Measurements from ENCODE around the gene ZNF322. TPM values are rescaled to one million over a fixed set of nuclear protein-coding genes. Genes with fewer than 3 reads are reported as not detected.
"Not testable (repeated sequence)": the region's sequence is repeated elsewhere in the genome, so short reads cannot be mapped to it uniquely, and the experiment has no call there.

ZNF322 gene
- total and polyA plus RNA-seq, 11 donors, result 4.0 to 17.2 (median 11.7) TPM

GRCh38 chr6:26670558-26670957 is 11.0 kb upstream of the ZNF322 start:
- H3K27ac ChIP-seq; H3K9me3 ChIP-seq; ATAC-seq; H3K4me1 ChIP-seq; intact Hi-C loops (cut with DNase I); DNase-seq; H3K36me3 ChIP-seq; H3K4me3 ChIP-seq: not testable (repeated sequence)
- peaks cover 0 to 14% (median 12%) of the 10 kb centered on the region in 9 donors for H3K27me3 ChIP-seq
- 76 to 92% (median 82%) methylated on average over 6 to 7 of the region's 7 CpGs for WGBS, 4 donors

GRCh38 chr6:26670003-26670402 is 10.5 kb upstream of the ZNF322 start:
- H3K27me3 ChIP-seq, result peaks cover 0 to 19% (median 12%) of the 10 kb centered on the region in 9 donors
- H3K4me1 ChIP-seq; intact Hi-C loops (cut with DNase I); H3K4me3 ChIP-seq; H3K36me3 ChIP-seq; H3K27ac ChIP-seq; H3K9me3 ChIP-seq; DNase-seq; ATAC-seq: not testable (repeated sequence)
- WGBS, 4 donors, result 84 to 90% (median 87%) methylated on average over 6 of the region's 6 CpGs

GRCh38 chr6:26660000-26660361 is 435 bp upstream of the ZNF322 start:
- H3K36me3 ChIP-seq, result peaks cover 0 to 31% (median 16%) of the 10 kb centered on the region in 9 donors
- WGBS, 4 donors, result 0 to 1% (median 0%) methylated on average over 5 of the region's 5 CpGs
- H3K9me3 ChIP-seq, result no peaks in the 10 kb centered on the region
- H3K4me1 ChIP-seq, result peaks cover 7 to 40% (median 19%) of the 10 kb centered on the region in 12 donors
- intact Hi-C loops (cut with DNase I), result no loop called here
- ATAC-seq, result peak in 1 of 4 donors; percentile 20
- H3K4me3 ChIP-seq, result peak overlapping the region; percentile 48 to 96 (median 73)
- H3K27ac ChIP-seq, result peak overlapping the region; percentile 70 to 89 (median 80)
- DNase-seq, result no peak
- peaks cover 0 to 28% (median 0%) of the 10 kb centered on the region in 9 donors for H3K27me3 ChIP-seq
- TF ChIP-seq POLR2A (IDR thresholded peaks at IDR 0.05), result no peak
- TF ChIP-seq CTCF (IDR thresholded peaks at IDR 0.05), result peak in 2 of 12 donors; percentile 5 to 19

DNA sequence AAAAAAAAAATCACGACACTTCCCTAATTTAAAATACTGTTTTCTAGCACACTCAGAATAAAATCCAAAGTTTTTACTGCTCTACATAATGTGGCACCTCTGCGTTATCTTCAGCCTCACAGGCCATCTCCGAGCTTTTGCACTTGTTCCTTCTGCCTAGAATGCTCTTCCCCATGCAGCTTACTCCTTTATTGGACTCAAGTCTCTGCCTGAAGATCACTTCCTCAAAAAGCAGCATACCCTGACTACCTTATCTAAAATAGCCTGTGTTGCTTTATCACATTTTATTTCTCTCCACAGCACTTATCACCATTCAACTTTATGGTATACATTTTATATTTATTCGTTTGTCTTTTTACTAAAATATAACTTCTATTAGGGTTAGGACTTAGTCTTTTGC is 2.3 kb downstream of the ZNF322 start:
- ATAC-seq (no peak), DNase-seq (no peak)
- Histone ChIP-seq H3K4me3 (no peak overlapping the region), H3K27ac (no peak overlapping the region), H3K36me3 (peaks cover 0 to 58% (median 39%) of the 10 kb centered on the region in 9 donors), H3K4me1 (peaks cover 7 to 43% (median 19%) of the 10 kb centered on the region in 12 donors), H3K27me3 (peaks cover 0 to under 1% (median 0%) of the 10 kb centered on the region in 9 donors), H3K9me3 (no peaks in the 10 kb centered on the region)
- intact Hi-C loops (cut with DNase I), result no loop called here
- TF ChIP-seq CTCF (IDR thresholded peaks at IDR 0.05) (no peak), POLR2A (IDR thresholded peaks at IDR 0.05) (no peak)
- WGBS, 4 donors, result 91 to 95% (median 94%) methylated on average over 4 of the region's 4 CpGs

DNA sequence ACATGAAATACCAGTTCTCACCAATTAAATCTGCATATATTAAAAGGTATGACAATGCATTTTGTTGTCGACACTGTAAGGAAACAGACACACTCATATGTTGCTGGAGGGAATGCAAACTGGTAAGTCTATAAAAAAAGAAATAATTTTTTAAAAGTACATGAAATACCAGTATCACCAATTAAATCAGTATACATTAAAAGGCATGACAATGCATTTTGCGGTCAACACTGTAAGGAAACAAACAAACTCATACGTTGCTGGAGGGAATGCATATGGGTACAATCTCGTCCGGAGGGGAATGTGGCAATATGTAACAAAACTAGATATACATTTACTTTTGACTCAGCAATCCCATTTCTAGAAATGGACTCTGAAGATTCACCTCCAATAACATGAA is 6.5 kb downstream of the ZNF322 start:
- ATAC-seq (no peak), DNase-seq (no peak)
- no peak for TF ChIP-seq CTCF (IDR thresholded peaks at IDR 0.05)
- no peak for TF ChIP-seq POLR2A (IDR thresholded peaks at IDR 0.05)
- Histone ChIP-seq H3K27me3 (no peaks in the 10 kb centered on the region), H3K4me1 (peaks cover under 1 to 28% (median 10%) of the 10 kb centered on the region in 12 donors), H3K4me3 (no peak overlapping the region), H3K36me3 (peaks cover 0 to 68% (median 43%) of the 10 kb centered on the region in 9 donors), H3K9me3 (peaks cover 0 to 22% (median 0%) of the 10 kb centered on the region in 12 donors), H3K27ac (no peak overlapping the region)
- intact Hi-C loops (cut with DNase I), result no loop called here
- 93 to 98% (median 95%) methylated on average over 5 of the region's 5 CpGs for WGBS, 4 donors
